GM12865 (cell line): ENCODE data around the gene TESK2.
"Not testable (repeated sequence)": the region's sequence is repeated elsewhere in the genome, so short reads cannot be mapped to it uniquely, and the experiment has no call there.

Experiments
- DNase-seq: peaks from one replicate; pipeline ENCODE4 v3.0.0; 2010; ENCODE audit warnings: low read depth
- H3K4me3 ChIP-seq: 2 replicates; pipeline ENCODE4 v1.5.1; 2011; ENCODE audit warnings: mild to moderate bottlenecking, low read depth, low read length, control low read depth
- CTCF ChIP-seq: IDR thresholded peaks from 2 replicates; pipeline ENCODE4 v1.5.1; 2011; ENCODE audit warnings: low read length, control low read depth, low read depth, inconsistent platforms; ENCODE audit not compliant: insufficient read depth; ENCODE audit errors: missing control alignments

The TESK2 gene

GRCh38 chr1:45522324-45523104 is 31.6 kb upstream of the TESK2 start:
- TF ChIP-seq CTCF, result no peak
- DNase-seq, result peak; percentile 40
- peak overlapping the region; percentile 82 for H3K4me3 ChIP-seq

- H3K4me3 ChIP-seq, result peak within 1 kb of the TSS; percentile 82
- TF ChIP-seq CTCF, result no peak
- DNase-seq, result peak; percentile 98
Observed at GRCh38 chr1:45521413-45522323, 30.7 kb upstream of the TESK2 start, which contains the start of gene PRDX1. PRDX1 (minus strand) TSS chr1:45521884; CDS start chr1:45519043, 2,841 bp downstream.

GRCh38 chr1:45519774-45520173 is 28.8 kb upstream of the TESK2 start:
- peak overlapping the region; percentile 82 for H3K4me3 ChIP-seq
- DNase-seq, result not testable (repeated sequence)

- peak overlapping the region; percentile 82 for H3K4me3 ChIP-seq
- DNase-seq, result peak; percentile 52
- TF ChIP-seq CTCF, result no peak
Observed at GRCh38 chr1:45518910-45519309, 27.9 kb upstream of the TESK2 start.

- peak overlapping the region; percentile 82 for H3K4me3 ChIP-seq
- not testable (repeated sequence) for DNase-seq
Observed at GRCh38 chr1:45518366-45518765, 27.4 kb upstream of the TESK2 start.

GRCh38 chr1:45516465-45516864 is 25.5 kb upstream of the TESK2 start:
- DNase-seq, result no peak
- no peak for TF ChIP-seq CTCF
- H3K4me3 ChIP-seq, result no peak overlapping the region

GRCh38 chr1:45516036-45516435 is 25.1 kb upstream of the TESK2 start:
- no peak for DNase-seq
- TF ChIP-seq CTCF, result no peak
- H3K4me3 ChIP-seq, result no peak overlapping the region

GRCh38 chr1:45513532-45514260 is 22.7 kb upstream of the TESK2 start:
- H3K4me3 ChIP-seq, result not testable (repeated sequence)

More at GRCh38 chr1:45513532-45514260, 22.7 kb upstream of the TESK2 start:
- DNase-seq, result not testable (repeated sequence)
